GM12873 (cell line): ENCODE data around the gene EDRF1.

ENCODE experiments used
- CTCF ChIP-seq: IDR thresholded peaks from 2 replicates; pipeline ENCODE4 v1.5.1; 2012; ENCODE audit warnings: low read depth, mild to moderate bottlenecking, moderate library complexity, low read length, control low read depth; ENCODE audit not compliant: insufficient read depth; ENCODE audit errors: missing control alignments

EDRF1 gene

GRCh38 chr10:125797994-125798662, 78.6 kb downstream of the EDRF1 start:
- TF ChIP-seq CTCF = no peak

GRCh38 chr10:125799451-125800182, 80.1 kb downstream of the EDRF1 start:
- no peak for TF ChIP-seq CTCF

GRCh38 chr10:125801574-125801973, 82.1 kb downstream of the EDRF1 start:
- TF ChIP-seq CTCF = no peak

GRCh38 chr10:125802131-125802530, 82.6 kb downstream of the EDRF1 start:
- no peak for TF ChIP-seq CTCF

- no peak for TF ChIP-seq CTCF
These were observed 83.2 kb downstream of the EDRF1 start for GRCh38 chr10:125802739-125803138.

- TF ChIP-seq CTCF = no peak
These were observed 88.5 kb downstream of the EDRF1 start for GRCh38 chr10:125808047-125808446.

- no peak for TF ChIP-seq CTCF
These were observed 91.7 kb downstream of the EDRF1 start for GRCh38 chr10:125811251-125811650.
